Ovary (tissue), 3 donors: Measurements from ENCODE around the gene MBD5.

ENCODE experiments used
- EP300 ChIP-seq: sonication (generic); formaldehyde crosslinking; IDR thresholded peaks from one replicate; pipeline ENCODE4 v1.6.1; 2017; ENCODE audit warnings: antibody characterized with exemption
- POLR2A ChIP-seq: fragments of 450-650 bp; IDR thresholded peaks from one replicate; pipeline ENCODE4 v1.6.1; 2017; ENCODE audit warnings: antibody characterized with exemption, mild to moderate bottlenecking, moderate library complexity
- TF ChIP-seq, protein P1 (sequence below), 3 donors: fragments of 450-650 bp in 2 of 3; fragments of 200-600 bp in 1 of 3; IDR thresholded peaks; one replicate each; pipeline versions ENCODE4 v1.5.1 to v1.8.0; 2016 to 2022; ENCODE audit warnings: antibody characterized with exemption in 3 of 3, mild to moderate bottlenecking in 1 of 3
- donor health status: DM: no; HTN: no; CAD: no.

DNA sequence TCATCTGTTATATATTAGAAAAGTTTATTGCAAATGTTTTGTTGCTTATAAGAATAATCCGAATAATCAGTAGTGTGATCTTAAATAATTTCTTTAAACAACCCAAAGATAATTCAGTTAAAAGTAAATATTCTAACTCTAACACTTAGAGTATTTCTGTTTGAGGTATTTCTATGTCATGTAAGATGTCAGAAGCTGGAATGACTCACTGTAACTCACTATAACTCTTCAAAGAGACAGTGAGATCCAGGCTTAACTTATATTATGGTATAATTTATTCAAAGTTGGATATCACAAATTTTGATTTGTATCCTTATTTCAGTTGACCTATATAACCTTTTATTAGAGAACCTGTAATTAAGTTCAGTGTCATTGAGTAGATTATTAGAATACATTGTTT lies 6.9 kb downstream of the MBD5 start:
- TF ChIP-seq, protein P1, sequence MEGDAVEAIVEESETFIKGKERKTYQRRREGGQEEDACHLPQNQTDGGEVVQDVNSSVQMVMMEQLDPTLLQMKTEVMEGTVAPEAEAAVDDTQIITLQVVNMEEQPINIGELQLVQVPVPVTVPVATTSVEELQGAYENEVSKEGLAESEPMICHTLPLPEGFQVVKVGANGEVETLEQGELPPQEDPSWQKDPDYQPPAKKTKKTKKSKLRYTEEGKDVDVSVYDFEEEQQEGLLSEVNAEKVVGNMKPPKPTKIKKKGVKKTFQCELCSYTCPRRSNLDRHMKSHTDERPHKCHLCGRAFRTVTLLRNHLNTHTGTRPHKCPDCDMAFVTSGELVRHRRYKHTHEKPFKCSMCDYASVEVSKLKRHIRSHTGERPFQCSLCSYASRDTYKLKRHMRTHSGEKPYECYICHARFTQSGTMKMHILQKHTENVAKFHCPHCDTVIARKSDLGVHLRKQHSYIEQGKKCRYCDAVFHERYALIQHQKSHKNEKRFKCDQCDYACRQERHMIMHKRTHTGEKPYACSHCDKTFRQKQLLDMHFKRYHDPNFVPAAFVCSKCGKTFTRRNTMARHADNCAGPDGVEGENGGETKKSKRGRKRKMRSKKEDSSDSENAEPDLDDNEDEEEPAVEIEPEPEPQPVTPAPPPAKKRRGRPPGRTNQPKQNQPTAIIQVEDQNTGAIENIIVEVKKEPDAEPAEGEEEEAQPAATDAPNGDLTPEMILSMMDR (IDR thresholded peaks at IDR 0.05): no peak
- no peak for TF ChIP-seq EP300
- TF ChIP-seq POLR2A: no peak
